Upper lobe of right lung (tissue), 1 donor: ENCODE data around the gene MT1E. TPM values are rescaled to one million over a fixed set of nuclear protein-coding genes. Genes with fewer than 3 reads are reported as not detected.
A peak's percentile ranks its signal among the peaks of the same experiment; 100 is the strongest.

Experiments used
- ATAC-seq: fragments of 200-7000 bp; cut with Tn5 transposase; one replicate; pipeline ENCODE4 v1.9.1; 2020; ENCODE audit warnings: mild to moderate bottlenecking, moderate library complexity
- DNase-seq: peaks from one replicate; pipeline ENCODE4 v3.0.0-alpha.2; 2020
- H3K27ac ChIP-seq: fragments of 200-600 bp; one replicate; pipeline ENCODE4 v1.8.0; 2022
- H3K27me3 ChIP-seq: fragments of 200-600 bp; one replicate; pipeline ENCODE4 v1.8.0; 2022; ENCODE audit warnings: mild to moderate bottlenecking
- H3K36me3 ChIP-seq: fragments of 200-600 bp; one replicate; pipeline ENCODE4 v1.8.0; 2022
- H3K4me1 ChIP-seq: fragments of 200-600 bp; one replicate; pipeline ENCODE4 v1.8.0; 2022
- H3K4me3 ChIP-seq: fragments of 200-600 bp; one replicate; pipeline ENCODE4 v1.8.0; 2022; ENCODE audit warnings: mild to moderate bottlenecking
- H3K9me3 ChIP-seq: fragments of 200-600 bp; one replicate; pipeline ENCODE4 v1.8.0; 2022
- intact Hi-C: fragments of 100-400 bp; cut with DNase I; formaldehyde crosslinking; loops from one replicate; pipeline ENCODE4 v1.11.0; 2022
- total RNA-seq: library from RNA; stranded (reverse); fragmentation: NEBNext Ultra II Directional; extraction: Animal tissue kit (Norgen Biotek cat#: 25700); gene quantifications from one replicate; pipeline ENCODE4 v1.2.1, GENCODE V29; 2021
- TF ChIP-seq, protein P1 (sequence below): fragments of 200-600 bp; IDR thresholded peaks from one replicate; pipeline ENCODE4 v1.8.0; 2022; ENCODE audit warnings: antibody characterized with exemption
- donor health status: DM: no; HTN: yes; CAD: no; lungs with severe emphysema.

The MT1E gene
- total RNA-seq, 1 donor from 2014 or later: 154 TPM

DNA sequence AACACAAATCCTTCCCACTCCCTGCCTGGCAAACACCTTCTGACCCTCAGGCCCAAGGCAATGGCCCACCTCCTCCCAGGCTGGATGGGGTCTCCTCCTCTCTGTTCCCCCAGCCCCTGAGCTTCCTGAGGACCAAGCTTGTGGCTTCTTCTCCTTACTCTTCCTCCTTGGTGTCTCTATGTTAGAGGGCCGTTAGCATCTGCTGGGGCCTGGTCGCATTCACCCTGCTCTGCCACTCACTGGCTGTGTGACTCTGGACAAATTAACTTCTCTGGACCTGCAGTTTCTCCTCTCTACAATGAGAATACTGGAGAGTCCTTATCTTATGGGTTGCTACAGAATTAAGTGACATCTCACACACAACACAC, 17.9 kb upstream of the MT1E start:
- no peak for DNase-seq
- peak overlapping the region; percentile 97 for H3K27ac ChIP-seq
- no peaks in the 10 kb centered on the region for H3K27me3 ChIP-seq
- no peaks in the 10 kb centered on the region for H3K36me3 ChIP-seq
- peaks cover 39% of the 10 kb centered on the region for H3K4me1 ChIP-seq
- TF ChIP-seq, protein P1, sequence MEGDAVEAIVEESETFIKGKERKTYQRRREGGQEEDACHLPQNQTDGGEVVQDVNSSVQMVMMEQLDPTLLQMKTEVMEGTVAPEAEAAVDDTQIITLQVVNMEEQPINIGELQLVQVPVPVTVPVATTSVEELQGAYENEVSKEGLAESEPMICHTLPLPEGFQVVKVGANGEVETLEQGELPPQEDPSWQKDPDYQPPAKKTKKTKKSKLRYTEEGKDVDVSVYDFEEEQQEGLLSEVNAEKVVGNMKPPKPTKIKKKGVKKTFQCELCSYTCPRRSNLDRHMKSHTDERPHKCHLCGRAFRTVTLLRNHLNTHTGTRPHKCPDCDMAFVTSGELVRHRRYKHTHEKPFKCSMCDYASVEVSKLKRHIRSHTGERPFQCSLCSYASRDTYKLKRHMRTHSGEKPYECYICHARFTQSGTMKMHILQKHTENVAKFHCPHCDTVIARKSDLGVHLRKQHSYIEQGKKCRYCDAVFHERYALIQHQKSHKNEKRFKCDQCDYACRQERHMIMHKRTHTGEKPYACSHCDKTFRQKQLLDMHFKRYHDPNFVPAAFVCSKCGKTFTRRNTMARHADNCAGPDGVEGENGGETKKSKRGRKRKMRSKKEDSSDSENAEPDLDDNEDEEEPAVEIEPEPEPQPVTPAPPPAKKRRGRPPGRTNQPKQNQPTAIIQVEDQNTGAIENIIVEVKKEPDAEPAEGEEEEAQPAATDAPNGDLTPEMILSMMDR: no peak
- peak overlapping the region; percentile 75 for H3K4me3 ChIP-seq
- no peak for ATAC-seq
- no peaks in the 10 kb centered on the region for H3K9me3 ChIP-seq
- intact Hi-C loops: no loop called here

DNA sequence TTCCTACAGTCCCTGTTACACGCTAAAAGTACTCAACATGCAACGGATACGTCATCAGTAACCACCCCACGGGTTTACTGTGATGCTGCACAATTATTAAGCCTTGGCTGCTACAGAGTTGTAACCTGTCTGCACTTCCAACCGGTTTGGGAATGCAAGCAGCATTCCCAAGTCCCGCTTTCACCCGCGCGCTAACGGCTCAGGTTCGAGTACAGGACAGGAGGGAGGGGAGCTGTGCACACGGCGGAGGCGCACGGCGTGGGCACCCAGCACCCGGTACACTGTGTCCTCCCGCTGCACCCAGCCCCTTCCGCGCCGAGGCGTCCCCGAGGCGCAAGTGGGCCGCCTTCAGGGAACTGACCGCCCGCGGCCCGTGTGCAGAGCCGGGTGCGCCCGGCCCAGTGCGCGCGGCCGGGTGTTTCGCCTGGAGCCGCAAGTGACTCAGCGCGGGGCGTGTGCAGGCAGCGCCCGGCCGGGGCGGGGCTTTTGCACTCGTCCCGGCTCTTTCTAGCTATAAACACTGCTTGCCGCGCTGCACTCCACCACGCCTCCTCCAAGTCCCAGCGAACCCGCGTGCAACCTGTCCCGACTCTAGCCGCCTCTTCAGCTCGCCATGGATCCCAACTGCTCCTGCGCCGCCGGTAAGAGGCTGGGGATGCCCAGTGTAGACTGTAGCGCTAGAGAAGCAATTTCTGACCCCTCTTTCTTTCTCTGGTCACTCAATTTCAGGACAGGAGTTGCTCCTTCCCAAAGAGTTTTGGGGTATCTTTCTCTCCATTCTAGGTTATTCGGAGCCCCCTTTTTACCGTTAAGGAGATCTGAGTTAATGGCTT, 17.3 kb upstream of the MT1E start, which contains the start of gene MT2A:
TSS of gene MT2A (plus strand) at position 542 of the 833 bp plus-strand sequence. CDS start at position 614, 72 bp downstream.
- no peaks in the 10 kb centered on the region for H3K36me3 ChIP-seq
- intact Hi-C loops: no loop called here
- DNase-seq: peak; percentile 98

DNA sequence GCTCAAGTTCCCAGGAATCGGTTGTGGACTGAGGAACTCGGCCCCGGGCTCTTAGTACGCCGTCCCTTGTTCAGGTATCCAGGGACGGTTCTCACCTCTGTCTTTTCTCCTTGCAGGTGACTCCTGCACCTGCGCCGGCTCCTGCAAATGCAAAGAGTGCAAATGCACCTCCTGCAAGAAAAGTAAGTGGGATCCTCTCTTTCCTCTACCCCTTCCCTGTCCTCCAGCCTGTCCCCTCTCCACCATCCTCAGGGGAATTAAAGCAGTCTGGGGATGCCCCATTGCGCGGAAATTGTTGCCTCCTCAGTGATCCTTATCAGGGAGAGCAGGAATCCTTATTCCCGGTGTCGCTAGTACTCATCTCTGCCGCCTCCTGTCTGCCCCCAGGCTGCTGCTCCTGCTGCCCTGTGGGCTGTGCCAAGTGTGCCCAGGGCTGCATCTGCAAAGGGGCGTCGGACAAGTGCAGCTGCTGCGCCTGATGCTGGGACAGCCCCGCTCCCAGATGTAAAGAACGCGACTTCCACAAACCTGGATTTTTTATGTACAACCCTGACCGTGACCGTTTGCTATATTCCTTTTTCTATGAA, 16.6 kb upstream of the MT1E start:
- intact Hi-C loops: no loop called here
- H3K27me3 ChIP-seq: no peaks in the 10 kb centered on the region
- H3K4me3 ChIP-seq: peak overlapping the region; percentile 75
- peaks cover 39% of the 10 kb centered on the region for H3K4me1 ChIP-seq
- ATAC-seq (no peak), DNase-seq (no peak)
- no peaks in the 10 kb centered on the region for H3K9me3 ChIP-seq
- H3K27ac ChIP-seq: peak overlapping the region; percentile 97
- H3K36me3 ChIP-seq: no peaks in the 10 kb centered on the region
- TF ChIP-seq, protein P1: no peak

More for the DNA sequence above, 17.3 kb upstream of the MT1E start, which contains the start of gene MT2A:
- TF ChIP-seq, protein P1: no peak
- peaks cover 39% of the 10 kb centered on the region for H3K4me1 ChIP-seq
- peak; percentile 91 for ATAC-seq
- peak within 1 kb of the TSS; percentile 75 for H3K4me3 ChIP-seq
- H3K9me3 ChIP-seq: no peaks in the 10 kb centered on the region
- H3K27ac ChIP-seq: peak within 1 kb of the TSS; percentile 97
- no peaks in the 10 kb centered on the region for H3K27me3 ChIP-seq

DNA sequence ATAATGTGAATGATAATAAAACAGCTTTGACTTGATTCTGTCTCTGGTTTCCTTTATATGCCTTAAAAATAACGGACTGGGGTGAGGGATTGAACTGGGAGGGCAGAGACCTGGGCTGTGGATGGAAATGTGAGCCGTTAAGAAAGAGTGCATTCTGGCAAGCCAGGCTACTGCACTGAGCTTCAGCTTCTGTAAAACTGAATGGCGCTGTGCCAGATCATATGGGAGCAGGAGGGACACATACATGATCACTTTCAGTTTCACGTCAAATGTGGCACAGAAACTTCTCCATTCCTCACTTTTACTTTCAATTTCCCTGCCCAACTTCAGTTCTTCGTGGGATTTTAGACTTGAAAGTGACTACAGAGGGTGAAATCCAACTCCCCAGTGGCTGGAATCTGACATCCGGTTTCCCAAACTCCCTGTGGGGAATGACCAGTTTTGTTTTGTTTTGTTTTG, 16.1 kb upstream of the MT1E start:
- TF ChIP-seq, protein P1: no peak
- peak overlapping the region; percentile 97 for H3K27ac ChIP-seq
- H3K27me3 ChIP-seq: no peaks in the 10 kb centered on the region
- H3K4me1 ChIP-seq: peaks cover 39% of the 10 kb centered on the region
- H3K36me3 ChIP-seq: no peaks in the 10 kb centered on the region
- intact Hi-C loops: no loop called here
- no peaks in the 10 kb centered on the region for H3K9me3 ChIP-seq
- DNase-seq: no peak
- peak; percentile 29 for ATAC-seq
- peak overlapping the region; percentile 75 for H3K4me3 ChIP-seq

DNA sequence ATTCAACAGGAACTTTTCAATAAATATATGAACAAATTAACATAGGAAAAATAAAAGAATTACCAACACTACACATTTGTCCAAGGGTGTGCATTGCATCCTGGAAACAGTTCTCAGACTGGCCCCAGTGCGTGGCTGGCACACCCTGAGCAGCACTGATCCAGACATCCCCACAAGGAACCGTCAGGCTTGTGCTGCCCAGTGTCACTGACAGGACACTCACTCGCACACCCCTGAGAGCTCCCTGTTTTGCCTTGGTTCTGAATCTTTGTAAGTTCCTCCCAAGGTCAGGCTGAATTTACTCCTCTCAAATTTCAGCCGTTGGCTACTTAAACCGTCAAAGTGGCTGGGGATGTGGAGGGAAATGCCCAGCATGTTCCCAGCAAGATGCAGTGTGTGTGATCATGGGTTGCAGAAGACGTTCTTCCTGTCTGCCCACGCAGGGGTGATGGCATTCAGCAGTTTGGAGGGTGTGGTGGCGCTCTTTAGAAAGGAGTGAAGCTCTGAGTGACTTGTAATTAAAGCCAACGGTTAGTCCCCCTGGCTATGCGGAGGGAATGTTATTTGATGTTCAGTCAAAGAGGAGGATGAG, 15.5 kb upstream of the MT1E start:
- Histone ChIP-seq H3K27me3 (no peaks in the 10 kb centered on the region), H3K36me3 (no peaks in the 10 kb centered on the region), H3K4me3 (peak overlapping the region; percentile 75), H3K27ac (peak overlapping the region; percentile 97), H3K9me3 (no peaks in the 10 kb centered on the region), H3K4me1 (peaks cover 39% of the 10 kb centered on the region)
- intact Hi-C loops: no loop called here
- ATAC-seq (peak; percentile 44), DNase-seq (peak; percentile 82)
- TF ChIP-seq, protein P1: no peak
